GM12872 (cell line): ENCODE results near the gene TEX13B.

Source experiments
- TF ChIP-seq, protein P1 (sequence below): IDR thresholded peaks from 3 replicates; pipeline ENCODE4 v1.5.1; 2011; ENCODE audit warnings: low read depth, mild to moderate bottlenecking, low read length, moderate library complexity; ENCODE audit not compliant: insufficient read depth

The TEX13B gene

GRCh38 chrX:107978707-107979307, 3.4 kb downstream of the TEX13B start:
- TF ChIP-seq, protein P1, sequence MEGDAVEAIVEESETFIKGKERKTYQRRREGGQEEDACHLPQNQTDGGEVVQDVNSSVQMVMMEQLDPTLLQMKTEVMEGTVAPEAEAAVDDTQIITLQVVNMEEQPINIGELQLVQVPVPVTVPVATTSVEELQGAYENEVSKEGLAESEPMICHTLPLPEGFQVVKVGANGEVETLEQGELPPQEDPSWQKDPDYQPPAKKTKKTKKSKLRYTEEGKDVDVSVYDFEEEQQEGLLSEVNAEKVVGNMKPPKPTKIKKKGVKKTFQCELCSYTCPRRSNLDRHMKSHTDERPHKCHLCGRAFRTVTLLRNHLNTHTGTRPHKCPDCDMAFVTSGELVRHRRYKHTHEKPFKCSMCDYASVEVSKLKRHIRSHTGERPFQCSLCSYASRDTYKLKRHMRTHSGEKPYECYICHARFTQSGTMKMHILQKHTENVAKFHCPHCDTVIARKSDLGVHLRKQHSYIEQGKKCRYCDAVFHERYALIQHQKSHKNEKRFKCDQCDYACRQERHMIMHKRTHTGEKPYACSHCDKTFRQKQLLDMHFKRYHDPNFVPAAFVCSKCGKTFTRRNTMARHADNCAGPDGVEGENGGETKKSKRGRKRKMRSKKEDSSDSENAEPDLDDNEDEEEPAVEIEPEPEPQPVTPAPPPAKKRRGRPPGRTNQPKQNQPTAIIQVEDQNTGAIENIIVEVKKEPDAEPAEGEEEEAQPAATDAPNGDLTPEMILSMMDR = peak; percentile 36; the same call in 1 of the 3 replicates

GRCh38 chrX:107978071-107978470, 4.1 kb downstream of the TEX13B start:
- TF ChIP-seq, protein P1 = no peak

- TF ChIP-seq, protein P1 = no peak
These were observed 10.5 kb downstream of the TEX13B start for GRCh38 chrX:107971636-107972035.

DNA sequence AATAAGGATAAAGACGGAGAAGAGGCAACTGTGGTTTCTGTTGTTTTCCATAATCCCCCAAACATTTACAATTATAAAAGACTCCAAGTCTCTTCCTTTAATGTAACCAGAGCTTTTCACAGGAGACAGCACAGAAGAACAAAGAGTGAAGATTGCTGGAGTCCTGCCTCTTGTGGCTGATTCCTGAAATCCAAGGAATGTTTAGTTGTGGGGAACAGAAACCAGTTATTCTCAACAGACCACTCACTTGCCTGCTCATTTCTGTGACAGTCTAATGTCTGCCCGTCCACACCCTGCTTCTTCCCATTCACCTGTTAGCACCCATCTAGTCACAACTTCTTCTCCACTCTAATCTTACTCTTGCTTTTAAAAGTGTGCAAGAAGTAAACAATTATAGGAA, 12.1 kb downstream of the TEX13B start:
- TF ChIP-seq, protein P1 = no peak

GRCh38 chrX:107968623-107969022, 13.5 kb downstream of the TEX13B start:
- TF ChIP-seq, protein P1 = no peak

DNA sequence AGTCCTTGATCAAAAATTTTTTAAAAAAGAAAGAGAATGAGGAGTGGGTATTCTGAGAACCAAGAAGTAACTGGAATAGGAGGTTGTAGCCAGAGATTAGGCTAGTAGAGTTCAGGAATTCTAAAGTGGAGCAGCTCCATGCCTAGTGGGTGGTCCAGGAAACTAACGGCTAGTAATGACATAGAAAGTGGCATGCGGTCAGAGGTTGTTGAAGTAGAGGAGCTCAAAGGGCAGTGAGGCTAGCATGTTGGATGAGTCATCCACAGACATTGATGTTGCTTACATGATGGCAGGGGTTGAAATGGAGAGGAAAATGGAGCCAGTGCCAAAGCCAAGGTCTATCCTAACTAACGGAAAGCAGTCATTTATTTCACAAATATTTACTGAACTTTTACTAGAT, 42.1 kb downstream of the TEX13B start:
- TF ChIP-seq, protein P1 = no peak

DNA sequence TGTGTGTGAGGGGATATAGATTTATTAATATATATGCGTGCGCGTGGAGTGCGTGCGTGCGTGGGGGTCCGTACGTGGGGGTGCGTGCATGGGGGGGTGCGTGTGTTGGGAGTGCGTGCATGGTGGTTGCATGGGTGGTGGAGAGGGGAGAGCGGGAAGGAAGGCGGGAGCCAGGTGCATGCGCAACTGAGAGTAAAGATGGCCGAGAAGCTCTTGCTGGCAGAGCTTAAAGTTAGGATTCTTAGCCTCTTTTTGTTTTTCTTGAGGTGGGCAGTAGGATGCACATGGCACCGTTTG, 45.8 kb downstream of the TEX13B start:
- TF ChIP-seq, protein P1 = no peak
